Upper lobe of left lung (tissue), 4 donors: ENCODE results near the gene TMCC1.

ENCODE experiments used
- EP300 ChIP-seq, 4 donors: sonication (generic); formaldehyde crosslinking; IDR thresholded peaks; one replicate each; pipeline ENCODE4 v1.5.1; 2017; ENCODE audit warnings: antibody characterized with exemption in 4 of 4, control low read depth in 2 of 4
- POLR2A ChIP-seq, 4 donors: fragments of 450-650 bp; IDR thresholded peaks; one replicate each; pipeline ENCODE4 v1.5.1; 2016 to 2017; ENCODE audit warnings: antibody characterized with exemption in 4 of 4, mild to moderate bottlenecking in 2 of 4

DNA sequence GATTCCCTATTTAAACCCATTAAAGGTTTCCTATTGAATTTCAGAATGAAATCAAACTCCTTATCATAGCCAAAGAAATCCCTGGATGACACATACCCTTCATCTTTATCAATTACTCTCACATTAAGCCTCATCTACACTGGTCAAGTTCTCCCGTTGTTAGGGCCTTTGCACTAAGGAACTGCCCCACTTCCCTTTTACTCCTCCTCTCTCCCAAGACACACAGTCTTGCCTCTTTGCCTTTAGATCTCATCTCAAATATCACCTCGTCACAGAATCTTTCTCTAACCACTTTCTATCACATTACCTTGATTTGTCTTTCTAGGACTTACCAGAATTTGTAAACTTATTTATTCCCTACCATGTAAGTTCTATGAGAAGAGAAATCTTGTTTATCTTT lies 117.6 kb downstream of the TMCC1 start:
- TF ChIP-seq EP300 (IDR thresholded peaks at IDR 0.05) (no peak), POLR2A (IDR thresholded peaks at IDR 0.05) (no peak)
